K562 (cell line): Measurements from ENCODE around the gene APOO. TPM values are rescaled to one million over a fixed set of nuclear protein-coding genes. Genes with fewer than 3 reads are reported as not detected.

Experiments
- ATAC-seq: fragments of 200-7000 bp; cut with Tn5 transposase; 3 replicates; pipeline ENCODE4 v1.9.1; 2020; ENCODE audit warnings: moderate library complexity
- BruUV-seq: library from RNA; stranded (reverse); fragments of 400-500 nt; replicated peaks from 2 replicates; lab custom pipeline; 2021; lab: Mats Ljungman, UMichigan
- CTCF ChIA-PET: fragments of 300-600 bp; formaldehyde crosslinking; extraction: SDS; loops from one replicate; lab custom pipeline; 2021; ENCODE audit warnings: low intra/inter-chr PET ratio; lab: Yijun Ruan, JAX
- POLR2A ChIA-PET: fragments of 300-600, 350-650 bp; sonication (Branson Sonifier 250); formaldehyde crosslinking; extraction: SDS; loops from one replicate; lab custom pipeline; 2021; ENCODE audit warnings: antibody characterized with exemption, inconsistent platforms; lab: Yijun Ruan, JAX
- DNase-seq, 4 experiments: peaks; one replicate each; pipeline versions ENCODE4 v3.0.0 to v3.0.0-alpha.2; 2011 to 2018; ENCODE audit warnings: low spot score in 3 of 4, mixed read lengths in 3 of 4; ENCODE audit errors: extremely low read depth in 1 of 4
- FAIRE-seq: peaks from 2 replicates; lab custom pipeline; 2011; peaks lifted over from hg19 to GRCh38; lab: Jason Lieb, UNC
- H2AFZ ChIP-seq: 2 replicates; pipeline ENCODE4 v1.6.0; 2011; ENCODE audit warnings: low read depth, low read length, control low read depth, inconsistent platforms
- H3K27ac ChIP-seq: fragments of 200-600 bp; 3 replicates; pipeline ENCODE4 v1.8.0; 2011; ENCODE audit warnings: low read depth, mild to moderate bottlenecking, control low read depth, inconsistent platforms, low read length, moderate library complexity, mixed read lengths; ENCODE audit errors: extremely low read depth
- H3K27me3 ChIP-seq, 2 experiments: fragments of 300-600 bp in 1 of 2; 2 replicates in 1 of 2; 3 replicates in 1 of 2; pipeline versions ENCODE4 v1.6.0 to v1.8.0; 2011; ENCODE audit warnings: inconsistent platforms in 2 of 2, low read length in 2 of 2, mild to moderate bottlenecking in 1 of 2, mixed read lengths in 1 of 2, moderate library complexity in 1 of 2; ENCODE audit not compliant: control insufficient read depth in 2 of 2, insufficient read depth in 2 of 2
- H3K36me3 ChIP-seq: fragments of 300-600 bp; 3 replicates; pipeline ENCODE4 v1.8.0; 2011; ENCODE audit warnings: mild to moderate bottlenecking, low read length, inconsistent platforms; ENCODE audit not compliant: control insufficient read depth, insufficient read depth
- H3K4me1 ChIP-seq, 2 experiments: fragments of 200-600 bp in 1 of 2; replicated peaks in 1 of 2; 2 replicates in 1 of 2; 3 replicates in 1 of 2; pipeline versions ENCODE4 v1.5.1 to v1.8.0; 2011; ENCODE audit warnings: inconsistent platforms in 2 of 2, low read length in 2 of 2, mild to moderate bottlenecking in 1 of 2, mixed read lengths in 1 of 2, moderate library complexity in 1 of 2; ENCODE audit not compliant: control insufficient read depth in 2 of 2, insufficient read depth in 2 of 2
- H3K4me2 ChIP-seq: 2 replicates; pipeline ENCODE4 v1.6.1; 2011; ENCODE audit warnings: low read length, control low read depth, inconsistent platforms, mixed read lengths; ENCODE audit not compliant: insufficient read depth
- H3K4me3 ChIP-seq: fragments of 200-600 bp; sonication (generic), shearing (Covaris generic); 2 replicates; pipeline ENCODE4 v1.5.1; 2016; ENCODE audit warnings: control low read depth, inconsistent platforms
- H3K79me2 ChIP-seq: fragments of 200-600 bp; 3 replicates; pipeline ENCODE4 v1.8.0; 2011; ENCODE audit warnings: low read length, inconsistent platforms; ENCODE audit not compliant: control insufficient read depth, insufficient read depth
- H3K9ac ChIP-seq, 2 experiments: 2 replicates each; pipeline versions ENCODE4 v1.6.0 to v1.6.1; 2011; ENCODE audit warnings: low read depth in 2 of 2, low read length in 2 of 2, control low read depth in 1 of 2, inconsistent platforms in 1 of 2, mild to moderate bottlenecking in 1 of 2, mixed read lengths in 1 of 2; ENCODE audit not compliant: insufficient read depth in 1 of 2
- H3K9me1 ChIP-seq: one replicate; pipeline ENCODE4 v1.6.0; 2011; ENCODE audit warnings: inconsistent platforms, mild to moderate bottlenecking, low read length, moderate library complexity; ENCODE audit not compliant: control insufficient read depth, insufficient read depth
- H3K9me3 ChIP-seq: replicated peaks from 2 replicates; pipeline ENCODE4 v1.5.1; 2011; ENCODE audit warnings: low read depth, low read length, inconsistent platforms; ENCODE audit not compliant: control insufficient read depth, insufficient read depth
- H4K20me1 ChIP-seq: replicated peaks from 2 replicates; pipeline ENCODE4 v1.6.1; 2011; ENCODE audit warnings: low read length, inconsistent platforms, mixed read lengths; ENCODE audit not compliant: control insufficient read depth, insufficient read depth
- AFF4 ChIP-seq: sonication (generic); formaldehyde crosslinking; IDR thresholded peaks from 2 replicates; pipeline ENCODE4 v1.8.0; 2023; ENCODE audit warnings: mild to moderate bottlenecking, missing genetic modification reagents
- BRF1 ChIP-seq: IDR thresholded peaks from 3 replicates; pipeline ENCODE4 v1.6.1; 2011; ENCODE audit warnings: borderline replicate concordance, mild to moderate bottlenecking; ENCODE audit not compliant: insufficient read length; ENCODE audit errors: extremely low read depth
- C11orf30 ChIP-seq: fragments of 450-650 bp; IDR thresholded peaks from 2 replicates; pipeline ENCODE4 v1.6.1; 2016; ENCODE audit warnings: low read depth, mild to moderate bottlenecking
- ETV5 ChIP-seq: sonication (generic); formaldehyde crosslinking; IDR thresholded peaks from 2 replicates; pipeline ENCODE4 v1.4.0; 2020; ENCODE audit warnings: low read depth, mild to moderate bottlenecking, missing genetic modification reagents
- ILF3 ChIP-seq: fragments of 450-650 bp; IDR thresholded peaks from 2 replicates; pipeline ENCODE4 v1.6.1; 2018; ENCODE audit warnings: antibody characterized with exemption, mild to moderate bottlenecking, moderate library complexity, borderline replicate concordance
- MAFG ChIP-seq: fragments of 450-650 bp; conservative IDR thresholded peaks from 2 replicates; pipeline ENCODE4 v1.6.1; 2016; ENCODE audit warnings: missing genetic modification characterization, missing compliant biosample characterization
- NBN ChIP-seq: fragments of 450-650 bp; IDR thresholded peaks from 2 replicates; pipeline ENCODE4 v1.6.1; 2016; ENCODE audit warnings: low read depth, mild to moderate bottlenecking
- RFX5 ChIP-seq: IDR thresholded peaks from 2 replicates; pipeline ENCODE4 v1.6.1; 2011; ENCODE audit warnings: low read depth, mild to moderate bottlenecking, improper control_type of control experiment, low read length
- SPI1 ChIP-seq: IDR thresholded peaks from 2 replicates; pipeline ENCODE4 v1.6.1; 2011; ENCODE audit warnings: low read depth, low read length, control low read depth, borderline replicate concordance
- TBL1XR1 ChIP-seq, 2 experiments: IDR thresholded peaks; 2 replicates each; pipeline ENCODE4 v1.6.1; 2012; ENCODE audit warnings: improper control_type of control experiment in 2 of 2, low read length in 2 of 2, mild to moderate bottlenecking in 1 of 2
- U2AF2 ChIP-seq: fragments of 200-400 bp; formaldehyde crosslinking; optimal IDR thresholded peaks from 2 replicates; pipeline ENCODE3; 2017; ENCODE audit warnings: low read depth, mild to moderate bottlenecking, low read length
- ZNF316 ChIP-seq: fragments of 450-650 bp; IDR thresholded peaks from 2 replicates; pipeline ENCODE4 v1.6.1; 2016
- ZNF764 ChIP-seq: fragments of 250-450 bp; sonication (Bioruptor Pico); IDR thresholded peaks from 2 replicates; pipeline ENCODE4 v1.4.0; 2020; ENCODE audit warnings: low read depth, mild to moderate bottlenecking, moderate library complexity
- WGBS: fragments of 100-300 bp; shearing (Covaris generic); methylation state at CpG from one replicate; pipeline ENCODE4 v1.1.6; 2016; ENCODE audit warnings: low coverage, mixed read lengths; ENCODE audit not compliant: insufficient coverage; ENCODE audit errors: missing lambda C conversion rate; 5-methylcytosine and 5-hydroxymethylcytosine counted together
- in situ Hi-C: fragments of 300-500 bp; cut with MboI; formaldehyde crosslinking; loops from 4 replicates; pipeline ENCODE4 v1.15.0; 2018; ENCODE audit warnings: inconsistent platforms, mixed read lengths
- intact Hi-C: fragments of 100-400 bp; cut with micrococcal nuclease; formaldehyde crosslinking; loops from 2 replicates; pipeline ENCODE4 v1.14.2; 2022
- polyA plus RNA-seq, 8 experiments: library from polyadenylated mRNA; depleted of rRNA in 4 of 8; stranded (reverse) in 5 of 8; unstranded in 3 of 8; fragments of >200 nt; fragmentation: Nextera tagmentation in 2 of 8; fragmentation: Illumina TruSeq in 1 of 8; extraction: Ambion mirVana in 2 of 8; extraction: Trizol in 1 of 8; gene quantifications; 2 replicates each; pipeline versions ENCODE4 v1.2.1 to v1.2.3, GENCODE V29; 2011 to 2014; ENCODE audit warnings: inconsistent platforms in 1 of 8, missing spikeins in 1 of 8
- total RNA-seq, 7 experiments: library from RNA; depleted of rRNA in 6 of 7; stranded (reverse); fragments of >200 nt in 6 of 7; fragmentation: Illumina TruSeq in 2 of 7; extraction: Trizol in 2 of 7; gene quantifications; 2 replicates each; pipeline versions ENCODE4 v1.2.1 to v1.2.3, GENCODE V29; 2011 to 2021; ENCODE audit warnings: low replicate concordance in 1 of 7

APOO gene
- total and polyA plus RNA-seq, 9 of the 15 experiments (the other 6 are each of a cell fraction or from before 2014, with no cell fraction given) = 37.3 to 76.4 (median 60.8) TPM

- WGBS = 58% methylated on average over 8 of the region's 8 CpGs
- no peak overlapping the region for H3K27ac ChIP-seq
- no peak overlapping the region for H3K4me2 ChIP-seq
- no peaks in the 10 kb centered on the region for H3K9me3 ChIP-seq
- no TSS peak for BruUV-seq
- peaks cover 17% of the 10 kb centered on the region for H3K36me3 ChIP-seq
- TF ChIP-seq RFX5 = no peak
- peak; percentile 9; the same call in 1 of the 2 replicates for TF ChIP-seq MAFG (tag)
- peak; percentile 53; the same call in 1 of the 2 replicates for TF ChIP-seq ZNF316
- peak; percentile 46; the same call in 1 of the 2 replicates for TF ChIP-seq C11orf30
- TF ChIP-seq SPI1 = 0 out of 2 replicates have a peak, but pooled peaks have one; percentile 6
- H3K27me3 ChIP-seq = no peaks in the 10 kb centered on the region
- DNase-seq = no peak
- no peaks in the 10 kb centered on the region for H3K9me1 ChIP-seq
- ChIA-PET POLR2A (no interaction called here), CTCF (no interaction called here)
- no peak overlapping the region for H3K9ac ChIP-seq
- intact Hi-C loops (no loop called here), in situ Hi-C loops (no loop called here)
- H3K79me2 ChIP-seq = peaks cover 5% of the 10 kb centered on the region
- peaks cover 0 to 4% of the 10 kb centered on the region in 2 experiments; a peak in 2 of 5 replicates for H3K4me1 ChIP-seq
- H2AFZ ChIP-seq = no peak overlapping the region
- no peak for FAIRE-seq
- no peak overlapping the region for H3K4me3 ChIP-seq
- H4K20me1 ChIP-seq = no peaks in the 10 kb centered on the region
- ATAC-seq = no peak
Measured at GRCh38 chrX:23789386-23790154, 118.2 kb downstream of the APOO start.

DNA sequence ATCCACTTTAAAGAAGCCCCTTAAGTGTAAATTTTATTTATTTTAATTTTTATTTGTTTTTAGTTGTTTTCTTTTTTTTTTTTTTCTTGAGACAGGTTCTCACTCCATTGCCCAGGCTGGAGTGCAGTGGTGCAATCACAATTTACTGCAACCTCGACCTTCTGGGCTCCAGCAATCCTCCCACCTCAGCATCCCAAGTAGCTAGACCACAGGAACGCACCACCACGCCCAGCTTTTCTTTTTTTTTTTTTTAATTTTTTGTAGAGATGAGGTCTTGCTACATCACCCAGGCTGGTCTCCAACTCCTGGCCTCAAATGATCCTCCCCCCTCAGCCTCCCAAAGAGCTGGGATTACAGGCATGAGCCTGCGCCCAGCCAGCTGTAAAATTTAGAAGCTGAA is 118.8 kb downstream of the APOO start:
- FAIRE-seq (no peak), DNase-seq (no peak), ATAC-seq (no peak)
- BruUV-seq = no TSS peak
- H3K79me2 ChIP-seq = peaks cover 12% of the 10 kb centered on the region
- intact Hi-C loops = no loop called here
- ChIA-PET CTCF (no interaction called here), POLR2A (no interaction called here)
- H3K9ac ChIP-seq = no peak overlapping the region
- no peaks in the 10 kb centered on the region for H3K27me3 ChIP-seq
- no peak overlapping the region for H3K4me3 ChIP-seq
- WGBS = 0% methylated on average over 1 of the region's 4 CpGs
- H4K20me1 ChIP-seq = no peaks in the 10 kb centered on the region
- no peak overlapping the region for H3K27ac ChIP-seq
- no peaks in the 10 kb centered on the region for H3K9me3 ChIP-seq
- H3K36me3 ChIP-seq = peaks cover 17% of the 10 kb centered on the region
- in situ Hi-C loops = no loop called here
- H3K4me2 ChIP-seq = no peak overlapping the region
- no peak overlapping the region for H2AFZ ChIP-seq
- H3K4me1 ChIP-seq = peaks cover 0 to 4% of the 10 kb centered on the region in 2 experiments; a peak in 2 of 5 replicates
- no peaks in the 10 kb centered on the region for H3K9me1 ChIP-seq
- no peak for TF ChIP-seq TBL1XR1 (IDR thresholded peaks at IDR 0.05; ENCODE audit: low read length in 2 of 2)
- no peak for TF ChIP-seq U2AF2
- no peak for TF ChIP-seq NBN
- TF ChIP-seq AFF4 (CRISPR knock-in tag) = no peak
- no peak for TF ChIP-seq ZNF764 (CRISPR knock-in tag)
- TF ChIP-seq ILF3 = no peak
- TF ChIP-seq ETV5 (CRISPR knock-in tag) = no peak
- no peak for TF ChIP-seq BRF1
